GM10266 (cell line): ENCODE results near the gene SLC44A5.

Experiments used
- DNase-seq: peaks from one replicate; pipeline ENCODE4 v3.0.0; 2012; ENCODE audit errors: extremely low spot score
- CTCF ChIP-seq: IDR thresholded peaks from 2 replicates; pipeline ENCODE4 v1.5.1; 2012; ENCODE audit warnings: mild to moderate bottlenecking, low read depth; ENCODE audit not compliant: control insufficient read depth, insufficient read depth; ENCODE audit errors: missing control alignments

The SLC44A5 gene

GRCh38 chr1:75542818-75543570 lies 67.9 kb downstream of the SLC44A5 start:
- no peak for TF ChIP-seq CTCF
- no peak for DNase-seq

GRCh38 chr1:75539230-75540116 lies 71.4 kb downstream of the SLC44A5 start:
- no peak for TF ChIP-seq CTCF

GRCh38 chr1:75533085-75533484 lies 77.8 kb downstream of the SLC44A5 start:
- TF ChIP-seq CTCF, result no peak
- DNase-seq, result no peak

More at GRCh38 chr1:75539230-75540116, 71.4 kb downstream of the SLC44A5 start:
- DNase-seq, result no peak

- no peak for TF ChIP-seq CTCF
- DNase-seq, result no peak
These were observed 79.3 kb downstream of the SLC44A5 start for GRCh38 chr1:75531570-75531969.

- no peak for DNase-seq
- no peak for TF ChIP-seq CTCF
These were observed 81.4 kb downstream of the SLC44A5 start for GRCh38 chr1:75529488-75529887.

GRCh38 chr1:75528001-75528400 lies 82.9 kb downstream of the SLC44A5 start:
- DNase-seq, result no peak
- no peak for TF ChIP-seq CTCF

GRCh38 chr1:75522389-75522788 lies 88.5 kb downstream of the SLC44A5 start:
- no peak for TF ChIP-seq CTCF
- no peak for DNase-seq
